A549 treated with CpdA at 1 μM for 4 hours (cell line): Measurements from ENCODE around the gene RASSF9. TPM values are rescaled to one million over a fixed set of nuclear protein-coding genes. Genes with fewer than 3 reads are reported as not detected.

Experiments
- total RNA-seq: library from RNA; stranded (reverse); fragments of 200-300 nt; extraction: Qiagen RNA extraction; gene quantifications from 5 replicates; pipeline ENCODE4 v1.2.3, GENCODE V29; 2022; ENCODE audit warnings: low read depth

The RASSF9 gene
- total RNA-seq: 0.34 to 0.45 TPM (median 0.43 TPM) in 5 replicates

GRCh38 chr12:85836197-85837090 is at the start of gene RASSF9:
RASSF9 (minus strand) TSS chr12:85836409; CDS start chr12:85836201, 208 bp downstream.

GRCh38 chr12:85874031-85874461 is 37.8 kb upstream of the RASSF9 start, which contains the start of gene NTS:
NTS (plus strand) TSS chr12:85874295; CDS start chr12:85874404, 109 bp downstream.

Other genes with a start within 250 kb of the RASSF9 start
- gene NTS, start 37.9 kb upstream of the RASSF9 start, total RNA-seq: 61.9 to 82.2 TPM (median 75.1 TPM) in 5 replicates